GM18873 (cell line): ENCODE results near the gene CORO7.
"Not testable (repeated sequence)": the region's sequence is repeated elsewhere in the genome, so short reads cannot be mapped to it uniquely, and the experiment has no call there.

Experiments used
- ATAC-seq: cut with Tn5 transposase; IDR thresholded peaks from one replicate; pipeline ENCODE4 v1.9.1; 2021; ENCODE audit warnings: mild to moderate bottlenecking, moderate library complexity, moderate number of reproducible peaks; ENCODE audit not compliant: unreplicated experiment, low FRiP score

The CORO7 gene

DNA sequence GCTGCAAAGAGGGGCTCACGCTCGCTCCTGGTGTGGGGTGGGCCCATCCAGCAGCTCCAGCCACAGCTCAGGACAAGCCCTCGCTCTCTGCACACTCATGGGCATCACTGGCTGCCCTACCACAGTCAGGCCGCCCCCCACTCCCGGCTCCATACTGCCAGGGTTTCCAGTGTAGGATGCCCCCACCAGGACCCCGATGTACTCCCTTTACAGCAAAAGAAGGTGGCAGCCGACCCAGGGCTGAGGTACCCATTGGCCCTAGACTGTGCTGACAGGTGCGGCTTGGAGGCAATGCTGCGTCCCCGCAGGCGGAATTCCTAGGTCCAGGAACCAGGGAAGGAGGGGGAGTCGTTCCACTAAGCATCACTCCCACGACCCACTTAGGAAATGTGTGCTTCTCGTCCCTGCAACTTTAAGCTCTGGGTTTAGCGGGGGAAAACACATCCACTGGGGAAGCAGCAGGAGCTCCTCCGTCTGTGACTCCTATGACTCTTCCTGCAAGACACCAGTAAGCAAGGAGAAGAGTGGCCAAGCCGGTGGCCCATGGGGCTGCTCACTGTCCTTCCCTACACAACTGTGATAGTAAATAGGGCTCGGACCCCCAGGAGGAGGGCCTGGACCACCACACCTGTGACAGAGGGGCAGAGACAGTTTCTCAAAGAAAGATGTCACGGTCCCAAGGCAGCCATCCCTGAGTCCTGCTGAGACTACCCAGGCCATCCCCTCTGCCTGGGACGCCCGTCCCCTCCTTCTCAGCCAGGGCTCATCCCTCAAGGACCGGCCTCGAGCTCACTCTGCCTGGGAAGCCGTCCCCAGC is 13.1 kb downstream of the CORO7 start:
- no peak for ATAC-seq

DNA sequence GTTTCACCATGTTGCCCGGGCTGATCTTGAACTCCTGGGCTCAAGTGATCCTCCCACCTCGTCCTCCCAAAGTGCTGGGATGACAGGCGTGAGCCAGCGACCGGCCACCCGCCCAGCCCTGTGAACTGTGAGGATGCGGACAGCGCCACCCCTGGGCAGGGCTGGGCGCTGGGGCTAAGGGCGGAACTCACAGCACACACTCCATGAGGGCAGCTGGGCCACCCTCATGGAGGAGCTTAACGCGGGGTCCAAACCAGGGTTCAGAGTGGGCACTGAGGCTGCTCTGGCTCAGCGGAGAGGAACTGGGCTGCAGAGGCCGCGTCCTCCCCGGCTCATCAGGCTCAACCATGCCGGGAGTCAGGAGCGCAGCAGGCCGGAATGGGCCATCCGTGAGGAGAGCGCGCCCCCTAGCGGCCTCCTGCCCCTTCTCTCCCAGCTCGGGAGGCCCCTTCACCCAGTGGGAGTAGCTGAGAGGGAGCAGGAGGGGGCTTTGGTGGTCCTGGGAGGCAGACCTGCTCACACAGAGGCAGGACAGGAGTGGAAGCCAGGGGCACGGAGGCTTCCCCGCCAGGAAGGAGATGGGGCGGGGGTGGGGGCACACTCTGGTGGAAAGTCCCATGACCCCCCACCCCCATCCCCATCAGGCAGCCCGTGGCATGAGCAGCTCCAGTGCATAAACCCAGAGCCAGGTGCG is 13.8 kb downstream of the CORO7 start:
- ATAC-seq, result no peak

DNA sequence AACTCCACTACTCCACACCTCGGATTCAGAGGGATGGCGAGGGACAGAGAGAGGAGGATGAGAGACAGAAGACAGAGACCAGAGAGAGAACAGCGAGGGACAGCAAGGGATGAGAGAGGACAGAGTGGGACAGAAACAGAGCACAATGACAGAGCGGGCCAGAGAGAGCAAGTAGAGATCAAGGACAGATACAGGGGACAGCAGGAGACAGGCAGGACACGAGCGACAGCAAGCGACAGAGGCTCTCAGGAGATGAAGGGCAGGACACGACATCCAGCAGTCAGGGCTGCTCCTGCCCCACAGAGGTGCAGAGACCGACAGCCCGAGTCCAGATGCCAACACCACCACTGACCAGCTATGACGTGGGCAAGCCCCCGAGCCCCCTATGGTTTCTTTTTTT is 14.9 kb downstream of the CORO7 start:
- no peak for ATAC-seq

DNA sequence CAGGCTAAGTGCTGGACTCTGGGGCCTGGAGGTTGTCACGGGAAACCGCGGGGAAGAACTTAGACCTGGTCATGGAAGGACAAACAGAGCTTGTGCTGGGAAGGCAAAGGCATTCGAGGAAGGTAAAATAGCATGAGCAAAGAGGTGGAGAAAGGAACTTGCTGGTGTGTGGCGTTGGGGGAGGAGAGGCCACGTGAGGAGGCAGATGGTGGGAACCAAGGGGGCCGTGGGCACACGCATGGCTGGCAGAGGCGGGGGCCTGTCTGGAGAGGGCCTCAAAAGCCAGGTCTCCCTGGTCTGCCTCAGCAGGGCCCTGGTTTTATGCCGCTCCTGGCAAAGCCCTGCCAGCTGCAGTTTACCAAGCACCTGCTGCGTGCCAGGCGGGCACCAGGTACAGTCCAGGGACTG is 15.3 kb downstream of the CORO7 start:
- no peak for ATAC-seq

DNA sequence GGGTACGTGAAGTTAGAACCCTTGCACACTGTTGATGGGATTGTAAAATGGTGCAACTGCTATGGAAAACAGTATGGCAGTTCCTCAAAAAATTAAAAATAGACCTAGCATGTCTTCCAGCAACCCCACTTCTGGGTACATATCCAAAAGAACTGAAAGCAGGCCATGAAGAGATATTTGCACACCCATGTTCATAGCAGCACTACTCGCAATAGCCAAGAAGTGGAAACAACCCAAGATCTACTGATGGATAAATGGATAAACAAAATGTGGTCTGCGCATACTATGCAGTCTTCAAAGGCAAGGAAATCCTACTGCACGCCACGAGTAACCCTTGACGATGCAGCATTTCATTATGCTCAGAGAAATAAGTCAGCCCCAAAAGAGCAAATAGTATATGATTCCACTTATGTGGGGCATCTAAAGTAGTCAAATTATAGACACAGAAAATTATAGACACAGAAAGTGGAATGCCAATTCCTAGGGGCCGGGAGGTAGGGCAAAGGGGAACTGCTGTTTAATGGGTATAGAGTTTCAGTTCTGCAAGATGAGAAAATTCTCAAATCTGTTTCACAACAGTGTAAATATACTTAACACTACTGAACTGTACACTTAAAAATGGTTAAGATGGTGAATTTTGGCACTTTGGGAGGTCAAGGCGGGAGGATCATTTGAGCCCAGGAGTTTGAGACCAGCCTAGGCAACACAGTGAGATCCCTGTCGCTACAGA is 17.2 kb downstream of the CORO7 start:
- ATAC-seq, result no peak

DNA sequence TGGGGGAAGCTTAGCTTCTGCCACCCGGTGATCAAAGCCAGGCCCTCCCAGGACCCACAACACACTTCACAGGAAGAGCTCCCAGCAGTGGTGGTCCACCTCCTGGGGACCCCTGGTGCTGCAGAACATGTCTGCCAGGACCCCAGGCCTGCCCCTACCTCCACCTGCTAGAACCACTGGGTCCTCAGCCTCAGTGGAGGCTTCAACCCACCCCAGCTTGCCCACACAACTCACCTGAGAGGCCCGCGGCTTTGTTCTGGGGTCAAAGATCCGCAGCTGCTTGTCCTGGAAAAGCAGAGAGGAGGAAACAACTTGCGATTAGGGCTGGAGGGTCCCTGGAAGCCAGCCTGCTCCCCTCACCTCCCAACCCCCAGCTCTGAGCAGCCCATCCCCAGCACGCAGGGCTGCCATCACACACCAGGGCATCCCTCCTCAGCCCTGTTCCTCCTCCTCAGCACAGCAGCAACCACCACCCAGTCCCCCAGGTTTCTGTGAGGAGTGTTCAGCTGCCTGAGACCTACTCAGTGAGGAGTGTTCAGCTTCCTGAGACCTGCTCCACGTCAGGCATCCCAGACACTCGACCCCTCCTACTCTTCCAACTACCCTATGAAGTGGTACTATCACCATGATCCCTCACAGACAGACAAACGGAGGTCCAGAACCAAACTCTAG is 21.2 kb downstream of the CORO7 start:
- ATAC-seq, result no peak

DNA sequence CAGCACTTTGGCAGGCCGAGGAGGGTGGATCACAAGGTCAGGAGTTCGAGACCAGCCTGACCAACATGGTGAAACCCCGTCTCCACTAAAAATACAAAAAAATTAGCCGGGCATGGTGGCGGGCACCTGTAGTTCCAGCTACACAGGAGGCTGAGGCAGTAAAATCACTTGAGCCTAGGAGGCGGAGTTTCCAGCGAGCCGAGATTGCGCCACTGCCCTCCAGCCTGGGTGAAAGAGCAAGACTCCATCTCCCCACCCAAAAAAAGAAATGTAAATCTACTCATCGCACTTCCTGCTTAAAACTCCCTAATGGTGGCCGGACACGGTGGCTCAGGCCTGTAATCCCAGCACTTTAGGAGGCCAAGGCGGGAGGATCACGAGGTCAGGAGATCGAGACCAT is 22.5 kb downstream of the CORO7 start:
- ATAC-seq, result not testable (repeated sequence)

DNA sequence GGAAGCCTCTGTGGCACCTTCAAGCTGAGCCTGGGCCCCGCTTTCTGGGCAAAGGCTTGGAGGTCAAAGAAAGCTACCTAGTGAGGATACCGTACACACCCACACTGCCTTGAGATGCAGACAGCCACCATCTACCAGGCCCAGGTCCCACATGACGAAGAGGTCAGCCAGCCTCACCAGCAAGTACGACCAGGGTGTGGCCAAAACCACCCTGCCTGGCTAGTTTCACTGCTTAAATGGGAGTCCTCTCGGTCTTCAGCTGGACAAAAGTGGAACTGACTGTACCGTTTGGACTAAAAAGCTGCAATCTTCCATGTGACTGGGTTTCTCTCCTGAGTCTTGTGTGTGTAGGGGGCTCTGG is 23.2 kb downstream of the CORO7 start:
- ATAC-seq, result no peak

DNA sequence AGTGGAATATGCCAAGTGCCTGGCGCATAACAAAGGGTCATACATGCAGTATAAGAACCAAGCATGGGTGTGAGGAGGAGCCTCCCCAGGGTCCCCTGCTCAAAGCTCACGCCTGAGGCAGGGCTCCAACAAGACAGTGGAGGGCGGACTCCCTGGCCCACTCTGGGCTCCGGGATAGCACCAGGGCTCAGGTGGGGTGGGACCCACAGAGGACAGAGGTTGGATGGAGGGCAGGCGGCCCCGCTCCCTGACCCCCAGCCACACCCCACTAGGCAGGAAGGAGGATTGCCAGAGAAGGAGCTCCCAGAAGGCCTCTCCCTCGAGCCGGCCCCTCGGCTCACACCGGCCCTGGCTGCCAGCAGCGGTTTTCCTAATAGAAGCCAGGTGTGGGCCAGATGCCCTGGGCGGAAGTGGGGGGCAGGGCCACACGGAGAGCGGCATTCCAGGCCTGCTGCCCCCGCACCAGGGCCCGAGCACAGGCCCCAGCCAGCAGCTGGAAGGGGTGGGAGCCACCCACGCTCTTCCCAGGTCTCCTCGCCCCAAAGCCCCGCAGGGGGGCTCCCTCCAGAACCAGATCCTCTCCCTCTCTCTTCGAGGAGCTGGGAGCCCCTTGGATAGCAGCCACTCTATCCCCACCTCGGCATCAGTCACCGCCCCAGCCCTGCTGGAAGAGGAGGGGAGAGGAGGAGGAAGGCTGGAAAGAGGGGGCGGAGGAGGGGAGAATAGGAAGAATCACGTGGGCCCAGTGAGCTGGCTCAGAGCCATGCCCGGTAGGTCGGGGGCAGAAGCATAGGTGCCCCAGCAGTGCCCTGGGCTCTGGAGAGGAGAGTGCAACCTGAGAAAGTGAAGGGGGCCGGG is 23.8 kb downstream of the CORO7 start:
- ATAC-seq, result no peak

DNA sequence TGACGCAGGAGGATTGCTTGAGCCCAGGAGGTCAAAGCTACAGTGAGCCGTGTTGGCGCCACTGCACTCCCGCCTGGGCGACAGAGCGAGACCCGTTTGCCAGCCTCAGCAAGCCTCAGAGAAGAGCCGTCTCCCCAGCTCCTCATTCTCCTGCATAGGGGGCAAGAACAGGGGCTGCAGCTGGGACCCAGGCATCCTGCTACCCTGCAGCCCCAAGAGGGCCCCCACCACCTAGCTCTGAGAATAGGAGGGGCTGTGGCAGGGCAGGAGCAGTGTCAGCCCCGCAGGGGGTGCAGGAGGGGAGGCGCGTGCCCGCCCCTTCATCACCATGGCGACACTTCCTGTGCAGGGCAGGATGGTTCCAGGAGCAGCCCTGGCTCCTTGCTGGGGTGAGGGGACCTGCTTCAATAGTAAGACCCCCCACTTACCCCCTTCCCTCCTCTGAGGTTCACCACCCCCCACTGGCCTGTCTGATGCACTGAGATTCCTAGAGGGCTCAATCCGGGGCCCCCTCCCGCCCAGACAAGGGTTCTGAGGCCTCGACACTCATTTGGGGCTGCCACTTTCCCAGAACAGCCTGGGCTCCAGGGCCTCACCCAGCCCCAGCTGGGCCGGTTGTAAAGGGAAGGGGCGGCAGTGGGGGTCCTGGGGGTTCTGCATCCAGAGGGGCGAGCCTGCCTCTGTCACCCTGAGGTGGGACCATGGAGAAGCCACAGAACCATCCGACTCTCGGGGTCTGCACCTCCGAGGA is 24.6 kb downstream of the CORO7 start:
- ATAC-seq, result no peak

DNA sequence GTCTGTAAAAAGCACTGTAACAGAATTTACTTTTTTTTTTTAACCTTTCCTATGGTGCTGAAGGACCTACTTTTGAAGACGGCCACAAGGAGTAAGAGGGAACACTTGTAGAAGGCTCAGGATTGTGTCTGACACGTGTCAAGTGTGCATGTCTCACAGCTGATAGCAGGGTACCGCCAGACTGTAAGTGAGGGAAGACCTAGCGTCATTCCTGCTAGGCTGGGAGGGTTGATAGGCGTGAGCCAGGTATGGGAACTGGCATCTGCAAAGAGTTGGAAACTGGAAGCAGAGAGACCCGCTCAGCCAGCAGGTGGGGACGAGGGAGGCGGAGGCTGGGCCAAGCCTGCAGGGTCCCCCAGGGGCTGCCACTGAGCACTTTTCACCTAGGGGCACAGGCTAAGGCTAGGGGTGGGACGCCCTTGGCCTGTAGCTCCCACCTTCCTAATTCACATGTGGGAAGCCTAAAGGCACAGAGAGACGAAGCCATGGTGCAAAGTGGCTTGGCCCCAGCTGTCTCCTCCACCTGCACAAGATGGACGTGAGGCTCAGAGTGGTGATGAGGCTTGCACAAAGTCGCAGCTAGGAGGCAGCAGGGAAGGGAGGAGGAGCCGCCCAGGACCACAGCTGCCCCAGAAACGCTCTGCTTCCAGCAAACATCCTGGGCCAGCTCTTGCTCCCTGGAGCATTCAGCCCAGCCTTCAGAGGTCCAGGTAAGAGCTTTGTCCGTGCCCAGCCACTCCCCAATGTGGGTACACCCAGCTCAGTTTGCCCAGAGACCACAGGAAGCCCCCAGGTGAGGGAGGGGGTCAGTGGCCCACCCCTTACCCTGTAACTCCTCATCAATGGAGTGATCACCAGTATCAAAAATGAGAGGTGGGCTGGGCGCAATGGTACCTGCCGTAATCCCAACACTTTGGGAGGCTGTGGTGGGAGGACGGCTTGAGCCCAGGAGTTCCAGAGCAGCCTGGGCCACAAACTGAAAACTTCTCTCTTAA is 25.8 kb downstream of the CORO7 start:
- no peak for ATAC-seq

DNA sequence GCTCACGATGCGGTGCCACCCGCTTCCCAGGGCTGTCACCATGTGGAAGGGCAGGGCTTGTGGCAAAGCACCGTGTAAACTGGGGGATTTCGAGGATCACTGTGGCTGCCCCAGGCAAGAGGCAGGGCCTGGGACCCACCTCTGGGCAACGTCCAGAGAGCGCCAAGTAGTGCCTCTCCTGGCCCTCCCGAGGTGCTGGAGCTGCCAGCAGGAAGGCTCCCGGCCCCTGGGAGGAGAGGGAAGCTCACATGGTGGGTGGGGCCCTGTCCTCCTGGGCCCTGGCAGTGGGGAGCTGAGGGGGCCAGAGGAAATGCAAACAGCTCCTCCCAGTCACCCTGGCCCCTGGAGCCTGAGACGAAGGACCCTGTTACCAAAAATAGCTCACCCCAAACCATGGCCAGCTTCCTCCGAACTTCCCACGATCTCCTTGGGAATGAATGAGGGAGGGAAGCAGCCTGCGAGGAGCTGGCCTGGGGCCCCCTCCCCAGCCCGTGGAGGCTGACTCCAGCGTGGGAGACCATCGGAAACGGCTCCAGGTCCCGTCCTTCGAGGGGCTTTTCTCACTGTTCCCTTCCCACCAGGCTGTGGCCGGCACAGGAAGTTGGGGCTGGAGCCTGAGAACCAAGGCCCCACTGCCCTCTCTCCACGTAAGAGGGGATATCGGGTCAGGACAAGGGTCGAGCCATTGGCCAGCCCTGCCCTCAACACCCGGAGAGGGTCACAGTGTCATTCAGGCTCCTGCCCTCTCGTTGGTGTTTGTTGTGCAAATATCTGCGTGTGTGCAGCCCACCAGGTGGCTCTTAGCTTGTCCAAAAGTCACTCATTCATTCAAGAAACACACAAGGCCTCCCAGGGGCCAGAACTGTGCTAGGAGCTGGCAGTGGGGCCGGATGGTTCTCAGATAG is 27.1 kb downstream of the CORO7 start:
- ATAC-seq, result no peak

DNA sequence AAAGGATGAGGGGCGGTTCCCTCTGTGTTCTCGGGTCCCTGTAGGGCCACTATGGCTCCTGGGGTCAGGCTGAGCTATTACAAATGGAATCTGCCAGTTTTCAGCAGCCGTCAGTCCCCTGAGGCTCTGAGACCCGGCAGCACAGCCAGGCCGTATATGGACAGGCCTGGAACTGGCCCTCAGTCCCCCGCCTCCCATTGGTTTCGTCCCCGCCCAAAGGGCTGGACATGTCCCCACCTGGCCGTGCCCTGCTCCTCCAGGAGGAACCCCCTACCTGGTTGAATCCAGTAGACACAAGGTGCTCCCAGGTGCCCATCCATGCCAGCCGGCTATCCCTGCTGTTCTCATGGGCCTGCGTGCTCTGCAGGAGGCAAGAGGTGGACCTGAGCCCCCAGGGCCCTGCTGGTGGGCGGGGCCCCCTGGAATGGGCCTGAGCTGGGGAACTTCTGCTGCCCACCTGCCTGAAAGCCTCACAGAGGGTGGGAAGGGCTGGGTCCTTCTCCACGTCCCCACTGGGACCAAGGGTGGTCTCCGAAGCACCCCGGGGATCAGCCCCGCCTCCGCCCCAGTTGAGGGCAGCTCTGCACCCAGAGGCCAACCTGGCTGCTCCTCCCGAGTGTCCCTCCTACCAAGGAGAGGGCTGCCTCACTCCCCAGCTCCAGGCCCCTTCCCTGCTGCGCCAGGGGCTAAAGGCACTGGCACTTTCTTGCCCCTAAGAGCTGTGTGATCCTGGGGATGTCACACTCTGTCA is 27.9 kb downstream of the CORO7 start:
- no peak for ATAC-seq

DNA sequence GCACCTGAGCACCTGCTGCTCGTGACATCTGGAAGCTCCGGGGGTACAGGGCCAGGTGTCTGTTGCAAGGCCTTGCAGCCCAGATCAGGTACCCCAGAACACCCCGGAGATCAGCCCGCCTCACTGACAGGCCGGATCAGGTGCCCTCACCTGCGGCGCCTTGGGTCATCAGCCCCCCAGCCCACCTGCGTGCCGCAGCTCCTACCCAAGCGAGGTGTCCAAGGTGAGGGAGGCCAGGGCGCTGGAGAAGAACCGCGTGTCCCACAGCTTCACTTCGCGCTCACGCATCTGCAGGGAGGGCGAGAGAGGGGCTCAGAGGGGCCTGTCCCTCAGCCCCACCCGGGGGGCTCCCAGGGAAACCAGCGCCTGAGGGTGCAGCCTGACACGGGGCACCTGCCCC is 28.6 kb downstream of the CORO7 start:
- no peak for ATAC-seq

DNA sequence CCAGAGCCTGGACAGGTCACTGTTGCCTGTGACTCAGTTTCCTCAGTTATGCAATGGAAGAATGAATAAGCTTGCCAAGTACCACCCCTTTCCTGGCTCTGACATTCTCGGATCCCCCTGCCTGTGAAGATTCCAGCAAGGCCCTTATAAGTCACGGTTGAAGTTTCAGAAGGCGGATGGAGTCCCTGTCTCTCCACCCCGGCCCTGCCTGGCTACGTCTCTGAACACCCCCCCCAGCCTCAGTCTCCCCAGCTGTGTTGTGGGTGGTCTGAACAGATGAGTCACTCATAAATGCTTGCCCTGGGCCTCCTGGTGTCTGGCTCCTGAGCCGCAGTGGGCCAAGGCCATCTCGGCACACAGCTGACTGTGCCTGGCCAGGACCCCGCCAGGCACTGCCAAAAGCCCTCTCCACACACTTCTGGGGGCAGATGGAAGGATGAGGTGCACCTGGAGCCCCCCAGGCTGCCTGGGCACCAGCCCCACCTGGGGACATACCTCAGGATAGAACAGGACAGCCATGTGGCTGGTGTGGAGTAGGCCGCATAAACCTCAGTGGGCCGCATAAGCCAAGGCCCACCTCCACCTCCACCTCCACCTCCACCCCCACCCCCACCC is 29.3 kb downstream of the CORO7 start:
- no peak for ATAC-seq

DNA sequence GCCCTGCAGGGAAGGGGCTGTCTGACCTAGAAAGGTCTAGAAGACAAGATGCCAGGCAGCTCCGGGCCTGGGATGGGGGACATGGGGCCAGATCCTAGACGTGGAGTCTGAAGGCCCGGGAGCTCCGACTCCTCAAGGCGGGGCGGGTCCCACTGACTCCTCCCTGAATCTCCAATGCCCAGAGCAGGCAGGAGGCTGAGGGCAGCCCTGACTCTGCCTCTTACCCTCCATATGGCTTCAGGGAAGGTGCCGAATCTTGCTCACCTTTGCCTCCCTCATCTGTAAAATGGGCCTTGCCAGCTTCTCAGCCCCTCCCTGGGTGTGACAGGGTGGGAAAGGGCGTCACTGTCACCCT is 30.0 kb downstream of the CORO7 start:
- ATAC-seq, result no peak
